ENCODE measurements around the gene LUZP1. TPM values are rescaled to one million over a fixed set of nuclear protein-coding genes. Genes with fewer than 3 reads are reported as not detected.
"Not testable (repeated sequence)": the region's sequence is repeated elsewhere in the genome, so short reads cannot be mapped to it uniquely, and the experiment has no call there.

Gene LUZP1
- total RNA-seq: 5.3 TPM

GRCh38 chr1:23168445-23169194 is at the start of gene LUZP1:
TSS of gene LUZP1 (minus strand) at chr1:23168856.
- DNase-seq (ENCODE audit: low spot score in 2 of 2): peak; percentile 94 to 95
- no peak for FAIRE-seq

- peak in 1 of 2 donors; percentile 55 for DNase-seq (ENCODE audit: low spot score in 2 of 2)
- no peak for FAIRE-seq
Observed at GRCh38 chr1:23217421-23218115, 48.9 kb upstream of the LUZP1 start, which contains the start of gene HTR1D. TSS of gene HTR1D (minus strand) at chr1:23217502. CDS start at chr1:23194219, 23,283 bp downstream.

GRCh38 chr1:23216771-23217420 is 48.2 kb upstream of the LUZP1 start:
- FAIRE-seq (no peak), DNase-seq (ENCODE audit: low spot score in 2 of 2) (peak in 1 of 2 donors; percentile 34)

DNA sequence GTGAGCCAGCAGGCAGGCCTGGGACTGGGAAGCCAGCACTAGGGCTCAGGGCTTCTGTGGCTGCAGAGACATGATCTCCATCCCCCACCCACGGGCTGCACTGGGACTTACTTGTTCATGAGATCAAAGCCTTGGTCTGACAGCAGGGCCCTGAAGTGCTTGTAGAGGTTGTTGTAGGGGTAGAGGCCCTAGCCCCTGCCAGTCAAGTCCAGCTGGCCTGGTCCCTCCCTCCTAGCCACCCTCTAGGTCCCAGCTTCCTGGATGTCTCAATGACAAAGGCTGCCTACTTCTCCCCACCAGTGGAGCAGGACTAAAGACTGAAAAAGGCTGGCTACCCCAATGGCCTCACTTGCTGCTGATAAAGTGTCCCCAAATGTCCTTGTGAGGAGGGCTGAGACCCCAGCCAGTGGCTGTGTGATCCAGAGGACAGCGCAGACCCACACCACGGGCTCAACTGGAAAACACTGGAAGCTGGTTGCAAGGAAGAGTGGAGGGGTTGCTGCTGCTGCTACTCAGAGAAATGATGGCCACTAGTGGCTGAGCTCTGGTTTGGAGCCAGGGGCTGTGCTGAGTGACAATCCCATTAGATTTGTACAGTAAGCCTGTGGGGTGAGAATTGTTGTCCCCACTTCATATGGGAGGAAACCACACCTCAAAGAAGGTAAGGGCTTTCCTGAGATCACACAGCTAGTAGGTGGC is 47.2 kb upstream of the LUZP1 start:
- FAIRE-seq (no peak), DNase-seq (ENCODE audit: low spot score in 2 of 2) (no peak)

DNA sequence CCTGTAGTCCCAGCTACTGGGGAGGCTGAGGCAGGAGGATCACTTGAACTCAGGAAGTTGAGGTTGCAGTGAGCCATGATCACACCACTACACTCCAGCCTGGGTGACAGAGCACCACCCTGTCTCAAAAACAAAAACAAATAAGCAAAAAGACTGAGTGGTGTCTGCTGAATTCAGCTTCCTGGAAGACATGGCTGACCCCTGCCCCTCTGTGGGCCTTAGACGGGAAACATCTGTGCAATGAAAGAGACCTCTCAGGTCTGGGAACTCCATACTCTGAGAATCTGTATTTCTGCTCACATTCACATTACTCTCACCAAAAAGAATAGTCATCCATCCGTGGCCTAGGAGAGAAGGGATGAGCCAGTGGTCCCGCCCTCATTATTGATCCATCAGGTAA is 46.6 kb upstream of the LUZP1 start:
- DNase-seq (ENCODE audit: low spot score in 2 of 2): no peak
- no peak for FAIRE-seq

- DNase-seq (ENCODE audit: low spot score in 2 of 2): no peak
- FAIRE-seq: no peak
Observed at GRCh38 chr1:23214640-23215039, 46.0 kb upstream of the LUZP1 start.

- DNase-seq (ENCODE audit: low spot score in 2 of 2): no peak
- FAIRE-seq: no peak
Observed at GRCh38 chr1:23211955-23212354, 43.3 kb upstream of the LUZP1 start.

DNA sequence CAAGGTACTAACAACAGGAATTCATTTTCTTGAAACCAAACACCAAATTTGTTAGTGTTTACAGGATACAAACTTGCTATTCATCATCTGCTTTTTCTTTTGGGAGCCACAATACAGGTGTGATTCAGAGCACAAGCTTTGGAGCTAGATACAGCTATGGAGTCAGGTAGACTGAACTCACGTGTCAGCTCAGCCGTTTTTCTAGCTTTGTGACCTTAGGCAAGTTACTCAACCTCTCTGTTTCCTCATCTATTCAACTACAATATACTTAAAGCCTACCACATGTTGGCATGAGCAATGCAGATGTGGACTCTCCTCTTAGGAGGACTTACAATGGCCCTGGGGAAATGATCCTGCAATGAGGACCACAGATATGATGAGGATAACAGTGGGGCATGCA is 42.3 kb upstream of the LUZP1 start:
- no peak for DNase-seq (ENCODE audit: low spot score in 2 of 2)
- FAIRE-seq: no peak

GRCh38 chr1:23210351-23210785 is 41.7 kb upstream of the LUZP1 start:
- FAIRE-seq (no peak), DNase-seq (ENCODE audit: low spot score in 2 of 2) (no peak)

DNA sequence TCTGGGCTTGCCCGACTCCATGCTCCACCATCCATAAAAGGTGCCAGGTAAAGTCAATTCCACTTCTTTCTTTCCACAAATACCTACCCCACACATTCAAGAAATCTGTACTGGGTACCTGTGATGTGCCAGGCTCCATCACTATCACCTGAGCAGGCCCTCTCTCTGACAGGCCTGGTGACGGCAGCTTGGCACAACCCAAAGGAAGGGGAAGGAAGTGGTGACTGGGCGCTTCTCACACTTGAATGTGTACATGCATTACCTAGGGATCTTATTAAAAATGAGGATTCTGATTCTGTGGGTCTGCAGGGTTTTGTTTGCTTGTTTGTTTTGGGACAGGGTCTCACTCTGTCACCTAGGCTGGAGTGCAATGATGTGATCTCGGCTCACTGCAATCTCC is 41.1 kb upstream of the LUZP1 start:
- FAIRE-seq (no peak), DNase-seq (ENCODE audit: low spot score in 2 of 2) (no peak)

- no peak for FAIRE-seq
- no peak for DNase-seq (ENCODE audit: low spot score in 2 of 2)
Observed at GRCh38 chr1:23208527-23208926, 39.9 kb upstream of the LUZP1 start.

GRCh38 chr1:23207733-23208132 is 39.1 kb upstream of the LUZP1 start:
- FAIRE-seq; DNase-seq (ENCODE audit: low spot score in 2 of 2): not testable (repeated sequence)

DNA sequence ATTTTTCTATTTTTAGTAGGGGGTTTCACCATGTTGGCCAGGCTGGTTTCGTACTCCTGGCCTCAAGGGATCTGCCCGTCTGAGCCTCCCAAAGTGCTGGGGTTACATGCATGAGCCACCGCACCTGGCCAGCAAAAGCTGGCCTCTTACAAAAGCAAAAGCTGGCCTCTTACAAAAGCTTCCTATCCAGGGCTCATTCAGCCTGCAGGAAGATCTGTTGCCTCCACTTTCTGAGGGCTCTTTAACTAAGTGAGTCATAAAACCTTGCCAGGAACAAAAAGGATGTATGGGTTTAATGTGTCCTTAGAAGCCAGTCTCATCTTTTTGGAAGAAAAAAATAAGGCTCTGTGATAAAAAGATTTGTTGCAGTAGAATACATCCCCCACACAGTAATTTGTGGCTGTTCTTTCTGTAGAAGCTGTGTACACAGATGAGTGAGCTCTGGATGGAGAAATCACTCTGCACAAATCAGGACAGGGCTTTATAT is 33.6 kb upstream of the LUZP1 start:
- FAIRE-seq (no peak), DNase-seq (ENCODE audit: low spot score in 2 of 2) (no peak)

DNA sequence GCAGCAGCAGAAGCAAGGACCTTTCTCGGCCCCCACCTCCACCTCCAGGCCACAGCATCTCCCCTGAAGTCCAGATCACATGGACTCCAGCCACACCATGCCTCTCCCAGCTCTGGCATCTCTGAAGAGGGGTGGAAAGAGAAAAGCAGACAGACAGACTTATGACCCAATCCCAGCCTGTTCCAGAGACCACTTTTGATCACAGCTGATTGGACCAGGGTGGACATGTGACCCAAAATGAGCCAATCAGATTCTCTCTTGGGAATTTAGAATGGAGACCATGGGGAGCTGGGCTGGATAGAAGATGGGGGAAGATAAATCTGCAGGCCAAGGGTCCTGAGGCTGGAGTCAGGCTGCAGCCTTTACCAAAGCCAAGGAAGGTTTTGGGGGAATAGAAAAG is 32.2 kb upstream of the LUZP1 start:
- DNase-seq (ENCODE audit: low spot score in 2 of 2) (no peak), FAIRE-seq (no peak)

GRCh38 chr1:23198373-23198772 is 29.7 kb upstream of the LUZP1 start:
- DNase-seq (ENCODE audit: low spot score in 2 of 2): no peak
- FAIRE-seq: no peak

GRCh38 chr1:23196627-23197328 is 28.1 kb upstream of the LUZP1 start:
- DNase-seq (ENCODE audit: low spot score in 2 of 2) (no peak), FAIRE-seq (no peak)

DNA sequence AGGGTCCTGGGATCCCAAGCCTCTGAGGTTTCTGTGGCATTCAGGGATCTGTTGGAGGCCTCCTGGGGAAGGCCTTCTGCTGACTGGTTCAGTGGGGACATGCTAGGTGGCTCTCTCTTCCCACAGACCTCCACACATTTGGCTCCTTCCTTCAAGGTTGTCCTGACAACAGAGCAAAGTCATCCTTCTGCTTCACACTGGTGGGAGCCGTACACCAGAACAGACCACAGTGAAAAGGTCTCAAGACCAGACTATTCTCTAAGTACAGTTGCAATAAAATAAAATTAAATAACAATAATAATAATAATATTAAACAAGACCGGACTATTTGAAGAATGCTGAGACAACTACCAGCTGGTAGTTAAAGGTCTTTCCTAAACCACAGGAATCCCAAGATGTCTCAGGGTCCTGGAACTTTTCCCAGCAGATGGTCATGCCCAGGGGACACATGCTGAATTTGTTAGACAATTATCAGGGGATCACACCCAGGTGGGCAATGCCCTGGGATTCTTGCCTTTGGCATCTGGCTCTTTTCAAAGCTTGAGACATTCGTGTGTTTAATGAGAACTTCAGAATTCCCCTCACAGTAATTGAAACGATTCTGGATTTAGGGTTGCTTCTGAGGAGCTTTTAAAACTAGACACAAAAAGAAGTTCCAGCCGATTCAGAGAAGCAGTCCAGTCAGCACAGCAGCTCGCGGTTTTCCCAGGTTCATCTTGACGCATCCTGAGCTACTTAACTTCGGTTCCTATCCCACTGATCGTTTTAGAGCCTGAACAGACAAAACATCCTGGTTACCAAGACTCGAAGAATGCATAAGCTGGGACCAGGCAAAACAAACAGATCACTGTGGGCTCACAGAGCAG is 25.7 kb upstream of the LUZP1 start:
- DNase-seq (ENCODE audit: low spot score in 2 of 2) (no peak), FAIRE-seq (no peak)

DNA sequence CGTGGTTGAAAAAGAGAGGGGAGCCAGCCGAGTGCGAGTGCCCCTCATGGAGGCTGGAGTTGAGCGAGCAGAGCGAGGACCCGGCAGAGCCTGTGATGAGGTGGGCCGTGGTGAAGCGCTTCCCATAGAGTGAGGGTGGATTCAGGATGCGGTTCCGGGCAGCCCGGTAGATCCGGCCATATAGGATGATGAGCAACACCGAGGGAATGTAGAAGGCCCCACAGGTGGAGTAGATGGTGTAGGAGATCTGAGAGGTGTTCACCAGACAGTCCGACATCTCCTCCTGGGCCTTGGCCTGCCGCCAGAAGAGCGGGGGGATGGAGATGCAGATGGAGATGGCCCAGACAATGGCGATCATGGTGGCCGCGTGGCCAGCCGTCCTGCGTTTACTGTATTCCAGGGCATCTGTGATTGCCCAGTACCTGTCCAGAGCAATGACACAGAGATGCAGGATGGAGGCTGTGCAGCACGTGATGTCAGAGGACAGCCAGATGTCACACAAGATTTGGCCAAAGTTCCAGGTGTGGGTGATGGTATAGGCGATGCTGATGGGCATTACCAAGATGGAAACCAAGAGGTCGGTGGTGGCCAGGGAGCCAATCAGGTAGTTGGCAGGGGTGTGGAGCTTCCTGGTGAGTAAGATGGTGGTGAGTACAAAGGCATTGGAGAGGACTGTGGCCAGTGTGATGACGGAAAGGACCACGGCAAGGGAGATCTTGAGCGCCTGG is 24.9 kb upstream of the LUZP1 start:
- no peak for FAIRE-seq
- DNase-seq (ENCODE audit: low spot score in 2 of 2): no peak
